ENCODE data around the gene DENND5B. TPM values are rescaled to one million over a fixed set of nuclear protein-coding genes. Genes with fewer than 3 reads are reported as not detected.

DENND5B gene
- polyA plus RNA-seq, 2 of the 4 experiments (the other 2 are of a cell fraction): 15.5 to 55.2 TPM

DNA sequence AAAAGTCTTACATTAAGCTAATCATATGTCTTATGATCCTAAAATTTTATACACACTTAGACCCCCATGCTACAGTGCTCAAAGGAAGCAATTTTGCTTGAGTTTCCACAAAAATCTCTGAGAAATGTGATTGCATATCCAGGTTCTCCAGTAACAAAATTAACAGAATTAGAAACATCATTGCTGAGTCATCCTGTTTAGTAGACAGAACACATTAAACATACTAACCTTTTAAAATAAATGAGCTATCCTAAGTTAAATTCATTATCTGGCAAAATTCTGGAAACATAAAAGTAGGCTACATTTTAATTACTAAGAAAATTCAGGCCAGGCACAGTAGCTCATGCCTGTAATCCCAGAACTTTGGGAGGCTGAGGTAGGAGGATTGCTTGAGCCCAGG is 94.7 kb downstream of the DENND5B start:
- ATAC-seq: no peak
- Histone ChIP-seq H3K27ac (peak overlapping the region; percentile 94 to 95), H3K4me1 (peaks cover 73% of the 10 kb centered on the region), H3K4me3 (no peak overlapping the region), H3K9me3 (no peaks in the 10 kb centered on the region), H3K4me2 (peak overlapping the region; percentile 95)
- ChIA-PET POLR2A (interaction anchor here (0.6 to 2.8 kb wide), 4 partner anchors 22 to 94 kb away, joined by 4 to 9 read pairs (median 4); partner anchors contain the start of gene DENND5B), CTCF (interaction anchor here (0.6 to 1.1 kb wide), 4 partner anchors 11 to 93 kb away, joined by 3 read pairs; no protein-coding TSS in a partner anchor)
- TF ChIP-seq MAZ (IDR thresholded peaks at IDR 0.05; ENCODE audit: borderline replicate concordance, low read depth, low read length): no peak
- no peak for TF ChIP-seq FOSL2 (IDR thresholded peaks at IDR 0.05)
- TF ChIP-seq FOSL2 (CRISPR knock-in tag; IDR thresholded peaks at IDR 0.05): peak; percentile 23; the same call in 1 of the 2 replicates
- TF ChIP-seq ZNF302 (CRISPR knock-in tag; IDR thresholded peaks at IDR 0.05): 0 out of 2 replicates have a peak, but pooled peaks have one; percentile 24
- TF ChIP-seq MAFK (IDR thresholded peaks at IDR 0.05; ENCODE audit: partially characterized antibody): peak; percentile 91
- peak; percentile 75 for TF ChIP-seq NFE2L2 (conservative IDR thresholded peaks at IDR 0.05; ENCODE audit: low read length)
- no peak for TF ChIP-seq ZFP36 (IDR thresholded peaks at IDR 0.05; ENCODE audit: borderline replicate concordance, partially characterized antibody)
- no peak for TF ChIP-seq CEBPB (IDR thresholded peaks at IDR 0.05)
- TF ChIP-seq, protein P1, sequence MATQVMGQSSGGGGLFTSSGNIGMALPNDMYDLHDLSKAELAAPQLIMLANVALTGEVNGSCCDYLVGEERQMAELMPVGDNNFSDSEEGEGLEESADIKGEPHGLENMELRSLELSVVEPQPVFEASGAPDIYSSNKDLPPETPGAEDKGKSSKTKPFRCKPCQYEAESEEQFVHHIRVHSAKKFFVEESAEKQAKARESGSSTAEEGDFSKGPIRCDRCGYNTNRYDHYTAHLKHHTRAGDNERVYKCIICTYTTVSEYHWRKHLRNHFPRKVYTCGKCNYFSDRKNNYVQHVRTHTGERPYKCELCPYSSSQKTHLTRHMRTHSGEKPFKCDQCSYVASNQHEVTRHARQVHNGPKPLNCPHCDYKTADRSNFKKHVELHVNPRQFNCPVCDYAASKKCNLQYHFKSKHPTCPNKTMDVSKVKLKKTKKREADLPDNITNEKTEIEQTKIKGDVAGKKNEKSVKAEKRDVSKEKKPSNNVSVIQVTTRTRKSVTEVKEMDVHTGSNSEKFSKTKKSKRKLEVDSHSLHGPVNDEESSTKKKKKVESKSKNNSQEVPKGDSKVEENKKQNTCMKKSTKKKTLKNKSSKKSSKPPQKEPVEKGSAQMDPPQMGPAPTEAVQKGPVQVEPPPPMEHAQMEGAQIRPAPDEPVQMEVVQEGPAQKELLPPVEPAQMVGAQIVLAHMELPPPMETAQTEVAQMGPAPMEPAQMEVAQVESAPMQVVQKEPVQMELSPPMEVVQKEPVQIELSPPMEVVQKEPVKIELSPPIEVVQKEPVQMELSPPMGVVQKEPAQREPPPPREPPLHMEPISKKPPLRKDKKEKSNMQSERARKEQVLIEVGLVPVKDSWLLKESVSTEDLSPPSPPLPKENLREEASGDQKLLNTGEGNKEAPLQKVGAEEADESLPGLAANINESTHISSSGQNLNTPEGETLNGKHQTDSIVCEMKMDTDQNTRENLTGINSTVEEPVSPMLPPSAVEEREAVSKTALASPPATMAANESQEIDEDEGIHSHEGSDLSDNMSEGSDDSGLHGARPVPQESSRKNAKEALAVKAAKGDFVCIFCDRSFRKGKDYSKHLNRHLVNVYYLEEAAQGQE (IDR thresholded peaks at IDR 0.05): no peak
- no peak for DNase-seq (ENCODE audit: low read depth in 1 of 2, low spot score in 1 of 2)
- peak; percentile 59 for FAIRE-seq

DNA sequence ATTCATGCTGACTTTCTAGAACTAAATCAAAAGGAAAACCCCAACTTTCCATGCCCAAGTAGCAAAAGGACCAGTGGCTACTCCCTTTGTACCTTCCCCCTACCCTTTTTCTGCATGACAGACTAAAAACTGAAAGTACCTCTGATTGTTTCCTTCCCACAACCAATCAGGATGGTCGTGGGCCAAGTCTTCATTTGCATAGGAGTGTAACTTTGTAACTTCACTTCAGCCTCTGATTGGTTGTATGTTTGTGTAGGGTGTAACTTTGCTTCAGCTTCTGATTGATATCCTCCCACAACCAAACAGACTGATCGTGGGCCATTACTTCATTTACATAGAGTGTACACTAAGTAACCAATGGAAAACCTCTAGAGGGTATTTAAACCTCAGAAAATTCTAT is 96.5 kb downstream of the DENND5B start:
- no peak for TF ChIP-seq CEBPB (IDR thresholded peaks at IDR 0.05)
- no peak for TF ChIP-seq ZC3H11A (IDR thresholded peaks at IDR 0.05)
- TF ChIP-seq FOSB (CRISPR knock-in tag; IDR thresholded peaks at IDR 0.05): no peak
- TF ChIP-seq, protein P2, sequence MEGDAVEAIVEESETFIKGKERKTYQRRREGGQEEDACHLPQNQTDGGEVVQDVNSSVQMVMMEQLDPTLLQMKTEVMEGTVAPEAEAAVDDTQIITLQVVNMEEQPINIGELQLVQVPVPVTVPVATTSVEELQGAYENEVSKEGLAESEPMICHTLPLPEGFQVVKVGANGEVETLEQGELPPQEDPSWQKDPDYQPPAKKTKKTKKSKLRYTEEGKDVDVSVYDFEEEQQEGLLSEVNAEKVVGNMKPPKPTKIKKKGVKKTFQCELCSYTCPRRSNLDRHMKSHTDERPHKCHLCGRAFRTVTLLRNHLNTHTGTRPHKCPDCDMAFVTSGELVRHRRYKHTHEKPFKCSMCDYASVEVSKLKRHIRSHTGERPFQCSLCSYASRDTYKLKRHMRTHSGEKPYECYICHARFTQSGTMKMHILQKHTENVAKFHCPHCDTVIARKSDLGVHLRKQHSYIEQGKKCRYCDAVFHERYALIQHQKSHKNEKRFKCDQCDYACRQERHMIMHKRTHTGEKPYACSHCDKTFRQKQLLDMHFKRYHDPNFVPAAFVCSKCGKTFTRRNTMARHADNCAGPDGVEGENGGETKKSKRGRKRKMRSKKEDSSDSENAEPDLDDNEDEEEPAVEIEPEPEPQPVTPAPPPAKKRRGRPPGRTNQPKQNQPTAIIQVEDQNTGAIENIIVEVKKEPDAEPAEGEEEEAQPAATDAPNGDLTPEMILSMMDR (IDR thresholded peaks at IDR 0.05): no peak
- no peak for TF ChIP-seq ZNF302 (CRISPR knock-in tag; IDR thresholded peaks at IDR 0.05)
- no peak for TF ChIP-seq CHD2 (IDR thresholded peaks at IDR 0.05; ENCODE audit: low read length, partially characterized antibody)
- no peak for TF ChIP-seq RFX5 (IDR thresholded peaks at IDR 0.05)
- TF ChIP-seq TFCP2L1 (CRISPR knock-in tag; IDR thresholded peaks at IDR 0.05): no peak
- no peak for TF ChIP-seq EP300 (IDR thresholded peaks at IDR 0.05)
- TF ChIP-seq RARB (CRISPR knock-in tag; IDR thresholded peaks at IDR 0.05): no peak
- TF ChIP-seq HDAC2 (IDR thresholded peaks at IDR 0.05): no peak
- TF ChIP-seq TP53 (CRISPR knock-in tag; IDR thresholded peaks at IDR 0.05): no peak
- TF ChIP-seq MAFK (IDR thresholded peaks at IDR 0.05; ENCODE audit: partially characterized antibody): no peak
- TF ChIP-seq RAD21 (conservative IDR thresholded peaks at IDR 0.05 in 1 of 2, IDR thresholded peaks at IDR 0.05 in 1 of 2): no peak
- TF ChIP-seq ZSCAN20 (CRISPR knock-in tag; IDR thresholded peaks at IDR 0.05): no peak
- TF ChIP-seq MAZ (IDR thresholded peaks at IDR 0.05; ENCODE audit: borderline replicate concordance, low read depth, low read length): no peak
- no peak overlapping the region for H3K4me2 ChIP-seq
- peak overlapping the region; percentile 9 to 94; a peak in 4 of 6 replicates for H3K27ac ChIP-seq
- H3K9me3 ChIP-seq: no peaks in the 10 kb centered on the region
- H3K4me3 ChIP-seq: no peak overlapping the region
- 82% methylated on average over 2 of the region's 2 CpGs for WGBS (ENCODE audit: missing lambda C conversion rate)
- FAIRE-seq (peak; percentile 61), DNase-seq (ENCODE audit: low read depth in 1 of 2, low spot score in 1 of 2) (no peak), ATAC-seq (no peak)
- ChIA-PET POLR2A (interaction anchor here (1.6 kb wide), 1 partner anchor 23 kb away, joined by 5 read pairs; no protein-coding TSS in a partner anchor), CTCF (interaction anchor here (1.2 to 1.9 kb wide), 2 partner anchors 10 to 23 kb away, joined by 3 to 5 read pairs; no protein-coding TSS in a partner anchor)
- H3K4me1 ChIP-seq: peaks cover 78% of the 10 kb centered on the region

Measured in A549 (cell line).